Kidney epithelial cell (primary cell): ENCODE data around the gene DSTN. TPM values are rescaled to one million over a fixed set of nuclear protein-coding genes. Genes with fewer than 3 reads are reported as not detected.

ENCODE experiments used
- DNase-seq: peaks from one replicate; pipeline ENCODE4 v3.0.0-alpha.2; 2010; ENCODE audit warnings: low read depth
- H3K27me3 ChIP-seq: 2 replicates; pipeline ENCODE4 v1.6.0; 2011; ENCODE audit warnings: low read length; ENCODE audit not compliant: control insufficient read depth, insufficient read depth
- H3K36me3 ChIP-seq: 2 replicates; pipeline ENCODE4 v1.5.1; 2011; ENCODE audit warnings: low read length; ENCODE audit not compliant: control insufficient read depth, insufficient read depth
- H3K4me3 ChIP-seq: 2 replicates; pipeline ENCODE4 v1.5.1; 2011; ENCODE audit warnings: low read depth, mild to moderate bottlenecking, control low read depth, low read length
- CTCF ChIP-seq: IDR thresholded peaks from 2 replicates; pipeline ENCODE4 v1.5.1; 2011; ENCODE audit warnings: mild to moderate bottlenecking, moderate library complexity, low read length, control low read depth, inconsistent platforms; ENCODE audit not compliant: insufficient read depth, poor library complexity, severe bottlenecking
- total RNA-seq: library from RNA; depleted of rRNA; stranded (reverse); fragments of >200 nt; gene quantifications from 2 replicates; pipeline ENCODE4 v1.2.3, GENCODE V29; 2015

DSTN gene
- total RNA-seq, 1 donor from 2014 or later = 255 TPM

GRCh38 chr20:17627101-17627955 lies 57.5 kb downstream of the DSTN start:
- no peak for TF ChIP-seq CTCF
- H3K36me3 ChIP-seq = peaks cover 8% of the 10 kb centered on the region
- no peak for DNase-seq
- no peak overlapping the region for H3K4me3 ChIP-seq
- H3K27me3 ChIP-seq = no peaks in the 10 kb centered on the region

GRCh38 chr20:17628101-17628841 lies 58.4 kb downstream of the DSTN start:
- Histone ChIP-seq H3K27me3 (no peaks in the 10 kb centered on the region), H3K4me3 (no peak overlapping the region), H3K36me3 (peaks cover 10% of the 10 kb centered on the region)
- DNase-seq = no peak
- no peak for TF ChIP-seq CTCF

DNA sequence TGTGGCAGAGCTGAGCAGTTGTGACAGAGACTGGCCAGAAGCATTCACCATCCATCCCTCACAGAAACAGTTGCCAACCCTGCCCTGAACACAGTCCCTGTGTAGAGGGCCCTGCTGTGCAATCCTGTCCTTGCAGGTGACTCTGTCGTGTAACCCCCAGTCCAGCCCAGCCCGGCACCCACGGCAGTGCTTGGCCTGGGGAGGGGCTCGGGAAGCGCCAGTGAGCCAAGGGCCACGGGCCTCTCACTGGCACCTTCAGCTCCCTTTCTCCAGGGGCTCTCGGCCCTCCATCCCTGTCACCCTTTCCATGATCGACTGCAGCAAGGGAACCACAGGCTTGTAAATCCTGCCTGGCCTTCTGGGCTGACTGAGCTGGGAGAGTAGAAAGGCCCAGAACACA lies 59.1 kb downstream of the DSTN start:
- TF ChIP-seq CTCF = no peak

GRCh38 chr20:17629678-17630089 lies 59.8 kb downstream of the DSTN start:
- TF ChIP-seq CTCF = no peak
- Histone ChIP-seq H3K4me3 (no peak overlapping the region), H3K27me3 (no peaks in the 10 kb centered on the region), H3K36me3 (peaks cover 7% of the 10 kb centered on the region)
- DNase-seq = no peak

More for the DNA sequence above, 59.1 kb downstream of the DSTN start:
- no peak for DNase-seq
- no peak overlapping the region for H3K4me3 ChIP-seq
- H3K36me3 ChIP-seq = peaks cover 9% of the 10 kb centered on the region
- no peaks in the 10 kb centered on the region for H3K27me3 ChIP-seq

- TF ChIP-seq CTCF = no peak
- no peaks in the 10 kb centered on the region for H3K27me3 ChIP-seq
- H3K36me3 ChIP-seq = peaks cover 6% of the 10 kb centered on the region
- no peak overlapping the region for H3K4me3 ChIP-seq
- DNase-seq = no peak
These were observed 60.4 kb downstream of the DSTN start for GRCh38 chr20:17630151-17630805.
